ENCODE results near the gene UACA.
"Not testable (repeated sequence)": the region's sequence is repeated elsewhere in the genome, so short reads cannot be mapped to it uniquely, and the experiment has no call there.

The UACA gene

DNA sequence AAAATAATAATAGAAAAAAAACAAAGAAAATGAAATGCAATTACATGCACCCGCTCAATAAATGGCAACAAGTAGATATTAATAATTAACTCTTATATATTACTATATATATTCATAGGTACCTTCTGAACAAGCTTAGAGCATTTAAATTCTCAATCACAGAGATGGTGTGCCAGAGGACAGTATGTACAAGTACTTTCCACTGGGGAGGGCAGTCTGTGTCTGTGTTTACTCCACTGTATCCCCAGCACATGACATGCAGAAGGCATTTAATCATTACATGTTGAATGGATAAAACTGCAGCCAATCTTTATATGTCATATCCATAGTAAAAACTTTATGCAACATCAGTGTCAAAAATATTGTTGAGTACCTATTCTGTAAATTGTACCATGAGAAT is 97.8 kb downstream of the UACA start:
- no peak for DNase-seq (ENCODE audit: low read depth in 1 of 2, low spot score in 1 of 2)

DNA sequence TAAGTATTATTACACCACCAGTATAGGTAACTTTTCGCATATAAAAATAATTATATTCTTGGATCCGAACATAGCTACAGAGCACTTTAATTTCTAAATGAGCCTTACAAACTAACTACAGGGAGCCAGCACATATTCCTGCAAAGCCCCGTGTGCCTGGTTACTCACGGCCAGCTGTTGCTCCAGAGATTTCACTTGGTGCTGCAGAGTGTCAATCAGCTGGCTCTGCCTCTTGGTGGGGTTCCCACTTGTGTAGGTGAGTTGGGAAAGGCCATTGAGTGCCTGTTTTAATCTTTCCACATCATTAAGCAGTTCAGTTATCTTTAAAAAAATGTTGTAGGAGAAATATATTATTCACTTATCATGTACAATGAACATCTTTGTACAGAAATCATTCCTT is 98.9 kb downstream of the UACA start:
- DNase-seq (ENCODE audit: low read depth in 1 of 2, low spot score in 1 of 2), result no peak

DNA sequence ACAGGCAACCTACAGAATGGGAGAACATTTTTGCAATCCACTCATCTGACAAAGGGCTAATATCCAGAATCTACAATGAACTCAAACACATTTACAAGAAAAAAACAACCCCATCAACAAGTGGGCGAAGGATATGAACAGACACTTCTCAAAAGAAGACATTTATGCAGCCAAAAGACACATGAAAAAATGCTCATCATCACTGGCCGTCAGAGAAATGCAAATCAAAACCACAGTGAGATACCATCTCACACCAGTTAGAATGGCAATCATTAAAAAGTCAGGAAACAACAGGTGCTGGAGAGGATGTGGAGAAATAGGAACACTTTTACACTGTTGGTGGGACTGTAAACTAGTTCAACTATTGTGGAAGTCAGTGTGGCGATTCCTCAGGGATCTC is 100.3 kb downstream of the UACA start:
- not testable (repeated sequence) for DNase-seq (ENCODE audit: low read depth in 1 of 2, low spot score in 1 of 2)

DNA sequence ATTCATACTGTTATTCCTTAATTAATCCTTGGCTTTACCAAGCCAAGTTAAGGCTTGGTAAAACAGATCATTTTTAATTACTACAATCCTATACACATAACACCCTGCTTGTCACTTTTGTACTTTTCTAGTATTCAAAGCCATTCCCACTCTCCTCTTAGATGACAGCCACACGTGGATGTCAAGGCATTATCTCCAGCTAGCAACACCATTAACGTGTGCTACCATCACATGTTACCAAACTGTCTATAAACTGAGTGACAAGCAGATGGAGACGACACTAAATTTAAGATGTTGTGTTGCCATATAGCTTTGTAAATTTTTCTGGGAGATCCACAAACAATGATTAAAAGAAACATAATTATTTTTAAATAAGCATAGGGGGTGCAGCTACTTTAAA is 103.7 kb downstream of the UACA start:
- no peak for DNase-seq (ENCODE audit: low read depth in 1 of 2, low spot score in 1 of 2)

GRCh38 chr15:70658641-70659040 is 104.7 kb downstream of the UACA start:
- no peak for DNase-seq (ENCODE audit: low read depth in 1 of 2, low spot score in 1 of 2)

- no peak for DNase-seq (ENCODE audit: low read depth in 1 of 2, low spot score in 1 of 2)
Measured at GRCh38 chr15:70653426-70653825, 109.9 kb downstream of the UACA start.

DNA sequence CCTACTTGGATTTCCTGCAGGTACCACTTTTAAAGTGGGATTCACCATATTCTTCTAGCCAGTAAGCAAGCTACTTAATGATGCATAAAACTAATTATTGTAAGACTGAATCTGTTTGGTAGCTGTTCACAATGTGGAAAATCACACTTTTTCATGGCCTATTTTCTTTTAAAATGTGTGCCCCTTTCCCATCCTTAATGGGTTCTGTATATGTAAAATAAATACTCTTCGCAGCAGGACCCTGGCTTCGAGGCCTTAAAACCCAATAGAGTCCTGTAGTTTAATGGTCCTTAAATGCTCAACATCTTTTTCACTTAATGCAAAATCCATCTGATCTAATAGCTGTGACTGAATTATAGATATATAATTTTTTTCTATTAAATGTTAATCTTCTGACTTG is 111.0 kb downstream of the UACA start:
- DNase-seq (ENCODE audit: low read depth in 1 of 2, low spot score in 1 of 2), result no peak

- no peak for DNase-seq (ENCODE audit: low read depth in 1 of 2, low spot score in 1 of 2)
Measured at GRCh38 chr15:70651303-70651845, 112.0 kb downstream of the UACA start.

GRCh38 chr15:70650567-70651302 is 112.6 kb downstream of the UACA start:
- DNase-seq (ENCODE audit: low read depth in 1 of 2, low spot score in 1 of 2), result no peak

DNA sequence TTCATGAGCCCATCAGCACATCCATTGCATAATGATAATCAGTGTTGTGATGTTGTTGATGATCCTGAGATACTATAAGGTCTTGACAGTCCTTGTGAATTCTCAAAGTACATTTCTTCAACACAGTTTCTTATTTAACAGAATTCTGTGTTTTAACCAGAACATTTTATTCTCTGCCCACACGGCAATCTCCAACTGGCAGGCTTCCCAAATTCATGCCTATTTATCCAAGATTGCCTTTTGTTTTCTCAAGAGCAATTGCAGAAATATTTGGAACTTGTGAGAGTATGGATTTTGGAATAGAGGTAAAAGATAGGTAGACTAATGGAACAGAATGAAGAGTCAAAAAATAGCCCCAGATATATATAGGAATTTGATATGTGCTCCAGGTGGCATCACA is 116.0 kb downstream of the UACA start:
- DNase-seq (ENCODE audit: low read depth in 1 of 2, low spot score in 1 of 2), result no peak

DNA sequence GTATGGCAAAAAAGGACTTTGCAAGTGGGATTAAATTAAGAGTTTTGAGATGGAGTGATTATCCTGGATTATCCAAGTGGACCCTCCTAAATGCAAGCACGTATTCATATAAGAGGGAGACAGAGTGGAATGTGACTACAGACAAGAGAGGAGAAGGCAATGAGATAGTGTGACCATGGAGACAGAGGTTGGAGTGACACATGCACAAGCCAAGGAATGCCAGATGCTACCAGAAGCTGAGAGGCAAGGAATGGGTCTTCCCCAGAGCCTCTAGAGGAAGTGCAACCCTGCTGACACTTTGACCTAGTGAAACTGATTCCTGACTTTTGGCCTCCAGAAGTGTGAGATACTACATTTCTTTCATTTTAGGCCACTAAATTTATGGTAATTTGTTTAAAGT is 117.2 kb downstream of the UACA start:
- no peak for DNase-seq (ENCODE audit: low read depth in 1 of 2, low spot score in 1 of 2)

DNA sequence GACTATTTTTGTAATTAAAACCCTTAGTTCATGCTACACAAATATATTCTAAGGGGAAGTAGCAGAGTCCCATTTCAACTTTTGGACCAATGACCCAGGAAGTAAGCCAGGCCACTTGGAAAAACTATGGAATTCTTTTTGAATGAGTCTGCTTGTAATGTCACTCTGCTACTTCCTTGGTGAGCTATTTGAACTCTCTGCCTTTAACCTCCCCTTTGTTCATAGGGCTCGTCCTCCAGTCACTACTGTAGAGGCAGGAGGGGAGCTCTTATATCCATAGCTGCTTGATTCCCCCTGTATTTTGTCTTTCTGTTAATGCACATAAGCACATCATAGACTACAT is 119.6 kb downstream of the UACA start:
- DNase-seq (ENCODE audit: low read depth in 1 of 2, low spot score in 1 of 2), result no peak

- DNase-seq (ENCODE audit: low read depth in 1 of 2, low spot score in 1 of 2), result no peak
Measured at GRCh38 chr15:70643106-70643782, 120.1 kb downstream of the UACA start.

DNA sequence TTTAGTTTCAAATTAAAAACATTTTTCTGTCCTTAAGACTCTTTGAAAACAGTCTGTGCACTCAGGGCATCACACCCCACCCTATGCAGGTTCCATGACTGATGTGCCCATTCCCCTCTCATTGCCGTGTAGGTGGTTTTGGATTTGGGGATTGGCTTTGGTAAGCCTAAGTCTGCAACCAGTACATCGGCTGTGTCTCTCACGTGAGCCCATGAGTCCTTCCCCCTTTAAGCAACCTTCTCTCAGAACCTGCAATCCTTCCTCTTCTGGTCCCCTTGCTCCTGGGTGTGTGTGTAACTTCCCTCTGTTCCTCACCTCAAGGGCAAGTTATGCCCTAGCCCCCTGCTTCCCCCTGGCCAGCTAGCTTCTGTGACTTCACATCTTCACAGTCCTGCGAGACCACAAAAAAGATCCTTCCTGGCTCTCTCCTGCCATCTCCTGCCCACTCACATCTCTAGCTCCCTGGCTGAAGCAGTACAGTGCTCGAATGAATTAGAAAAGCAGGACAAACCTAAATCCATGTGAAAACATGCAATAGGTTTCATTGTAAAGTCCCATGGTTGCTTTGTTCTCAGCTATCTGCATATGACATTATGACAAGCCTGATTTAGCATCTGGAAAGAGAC is 126.7 kb downstream of the UACA start:
- DNase-seq (ENCODE audit: low read depth in 1 of 2, low spot score in 1 of 2), result no peak

DNA sequence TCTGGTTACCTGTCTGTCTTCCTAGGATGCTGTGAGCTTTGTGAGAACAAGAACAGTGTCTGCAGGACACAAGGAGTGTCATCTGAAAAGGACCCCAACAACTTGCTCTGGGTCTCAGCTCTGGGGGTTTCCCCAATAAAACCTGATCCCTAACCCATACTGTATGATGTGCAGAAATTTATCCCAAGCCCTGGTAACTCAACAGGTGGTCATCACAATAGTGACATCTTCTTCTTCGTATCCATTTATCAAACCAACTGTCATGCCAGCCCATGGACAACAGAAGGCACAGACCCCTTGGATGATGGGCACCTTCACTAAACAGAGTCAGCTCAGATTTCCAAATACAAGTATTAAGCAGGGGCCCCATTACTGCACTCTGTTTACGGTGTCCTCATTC is 127.5 kb downstream of the UACA start:
- no peak for DNase-seq (ENCODE audit: low read depth in 1 of 2, low spot score in 1 of 2)

DNA sequence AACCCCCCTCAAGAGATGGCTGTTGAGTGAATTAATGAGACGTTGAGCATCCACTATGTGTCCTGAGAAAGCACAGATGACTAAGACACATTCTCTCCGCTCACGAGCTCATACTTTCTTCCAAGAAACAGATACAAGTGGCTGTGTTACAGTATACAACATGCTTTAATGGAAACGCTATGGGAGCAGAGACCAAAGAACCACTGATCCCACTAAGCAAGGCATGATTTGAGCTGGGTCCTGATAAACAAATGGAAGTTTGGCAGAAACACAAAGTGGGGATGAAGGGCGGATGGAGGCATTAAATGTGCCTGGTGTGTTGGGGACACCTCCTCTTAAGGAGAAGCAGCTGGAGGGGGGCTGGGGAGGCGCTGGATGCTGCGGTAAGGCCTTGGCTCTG is 129.4 kb downstream of the UACA start:
- DNase-seq (ENCODE audit: low read depth in 1 of 2, low spot score in 1 of 2), result no peak

DNA sequence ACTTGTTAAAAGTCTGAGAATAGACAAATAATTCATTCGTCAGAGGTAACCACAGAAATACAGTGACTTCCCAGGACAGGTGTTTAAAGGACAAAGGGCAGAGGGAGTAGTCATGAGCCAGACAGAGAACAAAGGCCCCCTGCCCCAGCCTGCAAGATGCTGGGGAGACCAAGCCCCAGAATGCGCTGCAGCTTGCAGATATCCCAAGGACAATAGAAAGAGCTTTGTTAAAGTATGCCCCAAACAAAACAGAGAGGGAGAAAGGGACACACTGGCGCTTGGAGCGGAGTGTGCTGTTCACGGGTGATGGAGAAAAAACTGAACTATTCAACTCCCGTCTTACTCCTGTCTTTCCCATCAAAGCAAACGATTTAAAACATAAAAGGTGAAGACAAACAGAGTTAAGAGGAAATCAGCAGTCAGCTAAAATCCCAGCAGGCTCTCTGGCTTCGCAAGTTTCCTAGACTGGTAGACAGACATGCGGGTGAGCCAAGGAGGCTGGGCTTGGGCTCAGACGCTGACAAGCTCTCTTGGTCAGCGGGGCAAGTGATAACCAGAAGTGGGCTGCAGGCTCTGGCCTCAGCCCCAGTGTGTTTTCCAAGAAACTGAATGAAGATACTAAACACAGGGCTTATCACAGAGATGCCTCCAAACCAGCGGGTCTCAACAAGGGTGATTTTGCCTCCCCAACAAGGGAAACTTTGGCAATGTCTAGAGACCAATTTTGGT is 130.1 kb downstream of the UACA start:
- no peak for DNase-seq (ENCODE audit: low read depth in 1 of 2, low spot score in 1 of 2)

- DNase-seq (ENCODE audit: low read depth in 1 of 2, low spot score in 1 of 2), result no peak
Measured at GRCh38 chr15:70632491-70633102, 130.8 kb downstream of the UACA start.

DNA sequence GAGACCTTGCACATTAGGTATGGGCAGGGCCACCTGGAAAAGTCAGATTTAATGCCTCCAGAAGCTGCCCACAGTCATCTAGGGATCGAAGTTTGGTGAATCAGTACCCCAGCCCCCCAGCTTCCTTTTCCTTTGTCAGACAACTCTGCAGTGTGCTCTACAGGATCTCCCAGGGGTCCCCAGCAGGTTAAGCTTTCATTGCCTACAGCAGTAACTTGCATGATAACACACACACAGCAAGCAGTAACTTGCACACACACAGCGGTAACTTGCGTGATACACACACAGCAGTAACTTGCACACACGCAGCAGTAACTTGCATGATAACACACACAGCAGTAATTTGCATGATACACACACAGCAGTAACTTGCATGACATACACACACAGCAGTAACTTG is 131.3 kb downstream of the UACA start:
- DNase-seq (ENCODE audit: low read depth in 1 of 2, low spot score in 1 of 2), result no peak

DNA sequence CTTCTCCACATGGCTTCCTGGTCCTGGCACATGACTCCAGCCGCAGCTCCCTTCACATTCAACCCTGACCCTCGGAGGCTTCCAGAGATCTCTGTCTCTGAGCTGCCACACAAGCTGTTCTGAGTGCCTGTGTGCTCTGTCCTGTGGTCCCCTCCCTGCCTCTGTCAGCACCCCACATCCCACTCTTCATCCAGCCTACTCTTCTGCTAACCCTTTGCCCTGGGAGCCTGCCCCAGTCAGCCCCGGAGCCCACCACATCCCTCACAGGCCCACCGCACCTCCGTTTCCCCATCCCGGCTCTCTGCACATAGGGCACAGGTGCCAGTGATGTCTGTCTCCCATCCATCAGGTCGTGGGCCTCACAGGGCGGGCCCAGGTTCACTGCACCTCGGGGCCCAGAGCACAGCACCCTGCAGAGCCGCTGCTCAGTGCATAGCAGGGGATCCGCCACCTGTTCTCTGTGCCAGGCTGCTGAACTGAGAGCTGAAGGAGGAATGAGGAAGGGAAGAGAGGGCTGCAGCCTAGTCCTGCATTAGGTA is 133.6 kb downstream of the UACA start:
- no peak for DNase-seq (ENCODE audit: low read depth in 1 of 2, low spot score in 1 of 2)

DNA sequence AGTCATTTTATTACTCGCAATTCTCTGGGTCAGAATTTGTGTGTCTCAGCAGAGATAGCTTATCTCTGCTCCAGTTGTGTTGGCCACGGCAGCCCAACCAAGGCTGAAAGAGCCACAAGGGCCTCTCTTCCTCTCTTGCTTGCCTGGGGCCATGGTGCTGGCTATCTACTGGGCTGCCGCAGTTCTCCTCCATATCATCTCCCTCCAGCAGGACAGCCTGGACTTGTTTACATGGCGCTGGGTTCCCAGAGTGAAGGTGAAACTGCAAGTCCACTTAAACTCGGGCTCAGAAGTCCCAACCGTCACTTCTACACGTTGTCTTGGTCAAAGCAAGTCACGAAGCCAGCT is 134.8 kb downstream of the UACA start:
- DNase-seq (ENCODE audit: low read depth in 1 of 2, low spot score in 1 of 2), result no peak
